ENCODE data around the gene ALDH4A1. TPM values are rescaled to one million over a fixed set of nuclear protein-coding genes. Genes with fewer than 3 reads are reported as not detected.
"Not testable (repeated sequence)": the region's sequence is repeated elsewhere in the genome, so short reads cannot be mapped to it uniquely, and the experiment has no call there.

ALDH4A1 gene
- total RNA-seq, 3 donors from 2014 or later: 15.7 to 81.0 (median 23.7) TPM

- TF ChIP-seq POLR2AphosphoS5 (IDR thresholded peaks at IDR 0.05): no peak
- Histone ChIP-seq H3K27me3 (peaks cover 0 to 18% of the 10 kb centered on the region in 2 donors), H3K4me3 (no peak overlapping the region), H3K36me3 (no peaks in the 10 kb centered on the region), H3K9me3 (no peaks in the 10 kb centered on the region), H3K4me1 (no peaks in the 10 kb centered on the region), H3K27ac (no peak overlapping the region)
- DNase-seq (ENCODE audit: low spot score in 2 of 2): no peak
- intact Hi-C loops (cut with DNase I; ENCODE audit: low total_unique reads): loop anchor here (5.0 kb wide), 1 partner anchor 118 kb away; no protein-coding TSS in a partner anchor
Observed at GRCh38 chr1:18840145-18840544, 62.2 kb downstream of the ALDH4A1 start.

- Histone ChIP-seq H3K4me1 (no peaks in the 10 kb centered on the region), H3K36me3 (no peaks in the 10 kb centered on the region), H3K27ac (no peak overlapping the region), H3K4me3 (no peak overlapping the region), H3K27me3 (peaks cover 0 to 24% of the 10 kb centered on the region in 2 donors), H3K9me3 (no peaks in the 10 kb centered on the region)
- DNase-seq (ENCODE audit: low spot score in 2 of 2): no peak
- TF ChIP-seq POLR2A (IDR thresholded peaks at IDR 0.05) (no peak), CTCF (IDR thresholded peaks at IDR 0.05) (no peak), POLR2AphosphoS5 (IDR thresholded peaks at IDR 0.05) (no peak)
- intact Hi-C loops (cut with DNase I; ENCODE audit: low total_unique reads): no loop called here
Observed at GRCh38 chr1:18836654-18837053, 65.7 kb downstream of the ALDH4A1 start.

GRCh38 chr1:18832319-18832718 lies 70.0 kb downstream of the ALDH4A1 start:
- Histone ChIP-seq H3K27me3 (peaks cover 0 to 20% of the 10 kb centered on the region in 2 donors), H3K9me3 (peaks cover 0 to 18% of the 10 kb centered on the region in 2 donors)
- intact Hi-C loops (cut with DNase I; ENCODE audit: low total_unique reads); H3K36me3 ChIP-seq; H3K4me3 ChIP-seq; H3K27ac ChIP-seq; DNase-seq (ENCODE audit: low spot score in 2 of 2); H3K4me1 ChIP-seq: not testable (repeated sequence)

- no peak for DNase-seq (ENCODE audit: low spot score in 2 of 2)
- Histone ChIP-seq H3K4me3 (no peak overlapping the region), H3K4me1 (no peaks in the 10 kb centered on the region), H3K36me3 (no peaks in the 10 kb centered on the region), H3K27me3 (peaks cover 0 to 22% of the 10 kb centered on the region in 2 donors), H3K9me3 (peaks cover 0 to 24% of the 10 kb centered on the region in 2 donors), H3K27ac (no peak overlapping the region)
- intact Hi-C loops (cut with DNase I; ENCODE audit: low total_unique reads): no loop called here
- TF ChIP-seq POLR2AphosphoS5 (IDR thresholded peaks at IDR 0.05): no peak
- no peak for TF ChIP-seq POLR2A (IDR thresholded peaks at IDR 0.05)
Observed at GRCh38 chr1:18831656-18832055, 70.7 kb downstream of the ALDH4A1 start.

GRCh38 chr1:18830596-18830995 lies 71.8 kb downstream of the ALDH4A1 start:
- H3K4me3 ChIP-seq: no peak overlapping the region
- H3K36me3 ChIP-seq: no peaks in the 10 kb centered on the region
- no peaks in the 10 kb centered on the region for H3K4me1 ChIP-seq
- intact Hi-C loops (cut with DNase I; ENCODE audit: low total_unique reads): no loop called here
- peaks cover 3 to 24% of the 10 kb centered on the region in 2 donors for H3K9me3 ChIP-seq
- DNase-seq (ENCODE audit: low spot score in 2 of 2): no peak
- H3K27ac ChIP-seq: no peak overlapping the region
- TF ChIP-seq POLR2A (IDR thresholded peaks at IDR 0.05) (no peak), POLR2AphosphoS5 (IDR thresholded peaks at IDR 0.05) (no peak), CTCF (IDR thresholded peaks at IDR 0.05) (no peak)
- H3K27me3 ChIP-seq: peaks cover 0 to 15% of the 10 kb centered on the region in 2 donors

GRCh38 chr1:18829671-18830070 lies 72.7 kb downstream of the ALDH4A1 start:
- intact Hi-C loops (cut with DNase I; ENCODE audit: low total_unique reads): no loop called here
- no peak for TF ChIP-seq POLR2A (IDR thresholded peaks at IDR 0.05)
- TF ChIP-seq CTCF (IDR thresholded peaks at IDR 0.05): no peak
- no peak for TF ChIP-seq POLR2AphosphoS5 (IDR thresholded peaks at IDR 0.05)

GRCh38 chr1:18828224-18828623 lies 74.1 kb downstream of the ALDH4A1 start:
- Histone ChIP-seq H3K4me3 (no peak overlapping the region), H3K4me1 (no peaks in the 10 kb centered on the region), H3K9me3 (peaks cover 3 to 24% of the 10 kb centered on the region in 2 donors), H3K27me3 (peaks cover 0 to 8% of the 10 kb centered on the region in 2 donors), H3K36me3 (no peaks in the 10 kb centered on the region), H3K27ac (no peak overlapping the region)
- no peak for DNase-seq (ENCODE audit: low spot score in 2 of 2)
- TF ChIP-seq POLR2AphosphoS5 (IDR thresholded peaks at IDR 0.05) (no peak), POLR2A (IDR thresholded peaks at IDR 0.05) (no peak), CTCF (IDR thresholded peaks at IDR 0.05) (no peak)
- intact Hi-C loops (cut with DNase I; ENCODE audit: low total_unique reads): no loop called here

More at GRCh38 chr1:18829671-18830070, 72.7 kb downstream of the ALDH4A1 start:
- H3K4me1 ChIP-seq: no peaks in the 10 kb centered on the region
- H3K9me3 ChIP-seq: peaks cover 3 to 24% of the 10 kb centered on the region in 2 donors
- H3K36me3 ChIP-seq: no peaks in the 10 kb centered on the region
- H3K27ac ChIP-seq: no peak overlapping the region
- no peak for DNase-seq (ENCODE audit: low spot score in 2 of 2)
- H3K27me3 ChIP-seq: peaks cover 0 to 9% of the 10 kb centered on the region in 2 donors
- H3K4me3 ChIP-seq: no peak overlapping the region
